ENCODE data around the gene CEP131.
"Not testable (repeated sequence)": the region's sequence is repeated elsewhere in the genome, so short reads cannot be mapped to it uniquely, and the experiment has no call there.

CEP131 gene

GRCh38 chr17:81162491-81162890 is 60.3 kb downstream of the CEP131 start:
- DNase-seq = no peak

GRCh38 chr17:81161972-81162371 is 60.8 kb downstream of the CEP131 start:
- no peak for DNase-seq

- no peak for DNase-seq
These were observed 61.2 kb downstream of the CEP131 start for GRCh38 chr17:81161536-81161935.

GRCh38 chr17:81160747-81161453 is 61.9 kb downstream of the CEP131 start:
- no peak for DNase-seq

- DNase-seq = no peak
These were observed 62.5 kb downstream of the CEP131 start for GRCh38 chr17:81160306-81160705.

- DNase-seq = no peak
These were observed 63.0 kb downstream of the CEP131 start for GRCh38 chr17:81159611-81160265.

- no peak for DNase-seq
These were observed 63.8 kb downstream of the CEP131 start for GRCh38 chr17:81158688-81159590.

- DNase-seq = no peak
These were observed 64.7 kb downstream of the CEP131 start for GRCh38 chr17:81157848-81158687.

GRCh38 chr17:81156866-81157805 is 65.6 kb downstream of the CEP131 start:
- no peak for DNase-seq

- DNase-seq = no peak
These were observed 67.8 kb downstream of the CEP131 start for GRCh38 chr17:81154961-81155360.

- not testable (repeated sequence) for DNase-seq
These were observed 68.7 kb downstream of the CEP131 start for GRCh38 chr17:81154016-81154415.

GRCh38 chr17:81153340-81153803 is 69.4 kb downstream of the CEP131 start:
- DNase-seq = no peak

GRCh38 chr17:81152288-81152828 is 70.4 kb downstream of the CEP131 start:
- DNase-seq = no peak

GRCh38 chr17:81151278-81151677 is 71.5 kb downstream of the CEP131 start:
- DNase-seq = no peak

- no peak for DNase-seq
These were observed 72.2 kb downstream of the CEP131 start for GRCh38 chr17:81150377-81151077.

GRCh38 chr17:81148986-81149533 is 73.7 kb downstream of the CEP131 start:
- DNase-seq = no peak

- no peak for DNase-seq
These were observed 74.2 kb downstream of the CEP131 start for GRCh38 chr17:81148571-81148970.

GRCh38 chr17:81147701-81148100 is 75.1 kb downstream of the CEP131 start:
- DNase-seq = no peak

GRCh38 chr17:81146208-81146607 is 76.6 kb downstream of the CEP131 start:
- DNase-seq = not testable (repeated sequence)

GRCh38 chr17:81144423-81144781 is 78.4 kb downstream of the CEP131 start:
- no peak for DNase-seq

Measured in NCI-H1105 (cell line).